Stimulated activated effector memory CD8-positive, alpha-beta T cell treated with anti-CD3 and anti-CD28 coated beads, Interleukin-12 subunit alpha, Interleukin-12 subunit beta, amount 100 ng/mL, for 72 hours (primary cell): Measurements from ENCODE around the gene PSENEN.
"Not testable (repeated sequence)": the region's sequence is repeated elsewhere in the genome, so short reads cannot be mapped to it uniquely, and the experiment has no call there.

ENCODE experiments used
- ATAC-seq: fragments of 150-1000 bp; cut with Tn5 transposase; 2 replicates; pipeline ENCODE4 v1.10.0; 2021
- DNase-seq, 2 donors: peaks; one replicate each; pipeline ENCODE4 v3.0.0; 2021 to 2022; ENCODE audit warnings: low spot score in 2 of 2
- H3K27ac Mint-ChIP-seq: one replicate; pipeline ENCODE4 v1.8.0; 2022; ENCODE audit warnings: mild to moderate bottlenecking, mixed read lengths
- H3K36me3 Mint-ChIP-seq: one replicate; pipeline ENCODE4 v1.8.0; 2022; ENCODE audit warnings: mild to moderate bottlenecking, mixed read lengths
- H3K4me1 Mint-ChIP-seq: one replicate; pipeline ENCODE4 v1.8.0; 2022; ENCODE audit warnings: mixed read lengths
- H3K4me3 Mint-ChIP-seq: one replicate; pipeline ENCODE4 v1.8.0; 2022; ENCODE audit warnings: mild to moderate bottlenecking, mixed read lengths
- H3K9me3 Mint-ChIP-seq: one replicate; pipeline ENCODE4 v1.8.0; 2022; ENCODE audit warnings: mixed read lengths

The PSENEN gene

GRCh38 chr19:35790981-35791813 is 45.7 kb downstream of the PSENEN start:
- H3K9me3 Mint-ChIP-seq, result no peaks in the 10 kb centered on the region
- DNase-seq (no peak), ATAC-seq (peak; percentile 43)
- H3K4me3 Mint-ChIP-seq, result no peak overlapping the region
- H3K27ac Mint-ChIP-seq, result no peak overlapping the region
- no peaks in the 10 kb centered on the region for H3K36me3 Mint-ChIP-seq
- H3K4me1 Mint-ChIP-seq, result peaks cover under 1% of the 10 kb centered on the region

- DNase-seq, result no peak
- H3K4me3 Mint-ChIP-seq, result no peak overlapping the region
- H3K4me1 Mint-ChIP-seq, result peaks cover 7% of the 10 kb centered on the region
- no peaks in the 10 kb centered on the region for H3K9me3 Mint-ChIP-seq
- H3K27ac Mint-ChIP-seq, result no peak overlapping the region
- H3K36me3 Mint-ChIP-seq, result no peaks in the 10 kb centered on the region
- ATAC-seq, result no peak
Observed at GRCh38 chr19:35791814-35792279, 46.4 kb downstream of the PSENEN start.

- H3K27ac Mint-ChIP-seq, result no peak overlapping the region
- peaks cover 11% of the 10 kb centered on the region for H3K4me1 Mint-ChIP-seq
- H3K9me3 Mint-ChIP-seq, result no peaks in the 10 kb centered on the region
- DNase-seq, result no peak
- no peaks in the 10 kb centered on the region for H3K36me3 Mint-ChIP-seq
- no peak overlapping the region for H3K4me3 Mint-ChIP-seq
- no peak for ATAC-seq
Observed at GRCh38 chr19:35792312-35792711, 46.9 kb downstream of the PSENEN start.

- ATAC-seq (no peak), DNase-seq (no peak)
- H3K36me3 Mint-ChIP-seq, result no peaks in the 10 kb centered on the region
- H3K4me3 Mint-ChIP-seq, result no peak overlapping the region
- peak overlapping the region; percentile 8 for H3K27ac Mint-ChIP-seq
- H3K9me3 Mint-ChIP-seq, result no peaks in the 10 kb centered on the region
- H3K4me1 Mint-ChIP-seq, result peaks cover 11% of the 10 kb centered on the region
Observed at GRCh38 chr19:35792888-35793287, 47.4 kb downstream of the PSENEN start.

GRCh38 chr19:35793381-35794165 is 48.1 kb downstream of the PSENEN start:
- ATAC-seq, result no peak
- no peak for DNase-seq
- Mint-ChIP-seq H3K4me3 (no peak overlapping the region), H3K4me1 (peaks cover 11% of the 10 kb centered on the region), H3K27ac (no peak overlapping the region), H3K36me3 (no peaks in the 10 kb centered on the region), H3K9me3 (no peaks in the 10 kb centered on the region)

- ATAC-seq, DNase-seq, H3K4me3 Mint-ChIP-seq, H3K36me3 Mint-ChIP-seq, H3K27ac Mint-ChIP-seq, H3K9me3 Mint-ChIP-seq: not testable (repeated sequence)
- peaks cover 11% of the 10 kb centered on the region for H3K4me1 Mint-ChIP-seq
Observed at GRCh38 chr19:35795564-35795963, 50.1 kb downstream of the PSENEN start.
